ENCODE results near the gene LSM8.
"Not testable (repeated sequence)": the region's sequence is repeated elsewhere in the genome, so short reads cannot be mapped to it uniquely, and the experiment has no call there.

The LSM8 gene

DNA sequence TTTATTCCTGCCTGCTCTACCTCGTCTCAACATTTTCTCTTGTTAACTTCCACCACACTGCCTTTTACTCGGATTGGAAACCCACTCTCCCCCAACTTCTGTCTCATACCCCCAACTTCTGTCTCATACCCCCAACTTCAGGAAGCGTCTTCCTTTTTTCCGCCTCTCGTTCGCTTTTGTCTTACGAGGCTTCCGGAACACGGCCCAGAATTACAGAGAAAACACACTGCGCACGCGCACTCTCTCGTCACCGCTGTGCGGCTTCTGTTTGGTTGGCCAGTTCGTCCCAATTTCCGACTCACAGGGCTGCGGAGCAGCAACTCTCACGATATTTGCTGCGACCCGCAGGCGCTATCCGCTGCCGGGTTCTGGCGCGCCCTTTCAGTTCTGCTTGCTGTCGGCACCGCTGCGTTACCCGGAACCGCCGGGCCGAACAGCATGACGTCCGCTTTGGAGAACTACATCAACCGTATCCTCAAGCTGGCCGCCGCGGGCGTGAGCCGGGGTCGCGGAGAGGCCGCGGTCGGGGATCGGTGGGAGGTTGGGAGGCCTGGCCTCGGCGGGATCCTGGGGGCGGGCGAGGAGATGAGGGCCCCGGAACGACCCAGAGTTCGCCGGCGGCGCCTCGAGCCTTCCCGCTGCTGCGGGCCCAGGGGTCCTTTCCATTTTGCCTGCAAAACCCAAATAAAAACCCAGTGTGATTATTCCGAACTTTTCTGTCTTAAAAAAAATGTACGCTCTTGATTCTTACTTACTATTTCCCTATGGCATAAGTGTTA, at the start of gene LSM8:
Gene LSM8 (plus strand): TSS at position 379 of the 779 bp plus-strand sequence. CDS start 60 bp downstream, at position 439.
- TF ChIP-seq, protein P1, sequence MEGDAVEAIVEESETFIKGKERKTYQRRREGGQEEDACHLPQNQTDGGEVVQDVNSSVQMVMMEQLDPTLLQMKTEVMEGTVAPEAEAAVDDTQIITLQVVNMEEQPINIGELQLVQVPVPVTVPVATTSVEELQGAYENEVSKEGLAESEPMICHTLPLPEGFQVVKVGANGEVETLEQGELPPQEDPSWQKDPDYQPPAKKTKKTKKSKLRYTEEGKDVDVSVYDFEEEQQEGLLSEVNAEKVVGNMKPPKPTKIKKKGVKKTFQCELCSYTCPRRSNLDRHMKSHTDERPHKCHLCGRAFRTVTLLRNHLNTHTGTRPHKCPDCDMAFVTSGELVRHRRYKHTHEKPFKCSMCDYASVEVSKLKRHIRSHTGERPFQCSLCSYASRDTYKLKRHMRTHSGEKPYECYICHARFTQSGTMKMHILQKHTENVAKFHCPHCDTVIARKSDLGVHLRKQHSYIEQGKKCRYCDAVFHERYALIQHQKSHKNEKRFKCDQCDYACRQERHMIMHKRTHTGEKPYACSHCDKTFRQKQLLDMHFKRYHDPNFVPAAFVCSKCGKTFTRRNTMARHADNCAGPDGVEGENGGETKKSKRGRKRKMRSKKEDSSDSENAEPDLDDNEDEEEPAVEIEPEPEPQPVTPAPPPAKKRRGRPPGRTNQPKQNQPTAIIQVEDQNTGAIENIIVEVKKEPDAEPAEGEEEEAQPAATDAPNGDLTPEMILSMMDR (conservative IDR thresholded peaks at IDR 0.05; ENCODE audit: low read length), result no peak
- peak within 1 kb of the TSS; percentile 77 for H3K4me3 ChIP-seq (ENCODE audit: low read length)
- DNase-seq (ENCODE audit: low read depth), result peak; percentile 98

DNA sequence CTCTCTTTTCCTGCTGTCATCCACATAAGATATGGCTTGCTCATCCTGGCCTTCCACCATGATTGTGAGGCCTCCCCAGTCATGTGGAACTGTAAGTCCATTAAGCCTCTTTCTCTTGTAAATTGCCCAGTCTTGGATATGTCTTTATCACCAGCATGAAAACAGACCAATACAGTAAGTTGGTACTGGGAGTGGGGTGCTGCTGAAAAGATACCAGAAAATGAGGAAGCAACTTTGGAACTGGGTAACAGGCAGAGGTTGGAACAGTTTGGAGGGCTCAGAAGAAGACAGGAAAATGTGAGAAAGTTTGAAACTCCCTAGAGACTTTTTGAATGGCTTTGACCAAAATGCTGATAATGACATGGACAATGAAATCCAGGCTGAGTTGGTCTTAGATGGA, 49.5 kb upstream of the LSM8 start:
- not testable (repeated sequence) for DNase-seq (ENCODE audit: low read depth); H3K4me3 ChIP-seq (ENCODE audit: low read length)

DNA sequence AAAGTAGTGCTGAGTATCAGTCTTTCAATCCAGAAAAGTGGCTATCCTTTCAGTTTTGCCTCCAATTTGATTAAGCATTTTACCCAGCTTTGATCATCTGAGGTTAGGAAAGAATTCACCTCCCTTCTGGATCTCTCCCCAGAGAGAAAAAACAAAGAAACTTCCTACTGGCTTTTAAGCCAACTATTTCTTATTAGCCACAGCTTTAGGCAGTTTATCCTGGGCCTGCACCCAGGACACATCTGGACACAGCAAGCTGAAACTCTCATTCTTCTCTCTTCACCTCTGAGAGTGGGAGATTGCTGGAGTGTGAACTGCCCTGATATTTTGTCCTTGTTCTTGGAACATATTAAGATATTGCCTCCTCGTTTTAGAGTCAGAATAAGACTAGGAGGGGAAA, 43.5 kb upstream of the LSM8 start:
- no peak overlapping the region for H3K4me3 ChIP-seq (ENCODE audit: low read length)
- TF ChIP-seq, protein P1 (conservative IDR thresholded peaks at IDR 0.05; ENCODE audit: low read length), result no peak
- DNase-seq (ENCODE audit: low read depth), result peak; percentile 25

DNA sequence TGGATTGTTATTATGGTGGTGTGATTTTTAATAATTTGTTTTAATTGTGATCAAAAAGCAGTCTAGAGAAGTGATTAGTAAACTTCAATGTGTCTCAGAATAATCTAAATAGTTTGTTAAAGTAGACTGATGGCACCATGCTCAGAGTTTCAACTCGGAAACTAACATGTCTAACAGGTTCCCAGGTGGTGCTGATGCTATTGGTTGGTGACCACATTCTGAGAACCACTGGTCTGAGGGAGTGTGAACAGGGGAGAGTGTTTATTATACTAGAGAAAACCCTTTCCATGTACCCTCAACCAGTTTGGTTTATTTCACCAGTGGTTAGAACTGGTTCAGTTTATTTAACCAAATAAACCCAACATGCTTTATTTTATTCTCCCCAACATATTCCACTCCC, 42.0 kb upstream of the LSM8 start:
- no peak for DNase-seq (ENCODE audit: low read depth)
- TF ChIP-seq, protein P1 (conservative IDR thresholded peaks at IDR 0.05; ENCODE audit: low read length), result no peak
- H3K4me3 ChIP-seq (ENCODE audit: low read length), result no peak overlapping the region

DNA sequence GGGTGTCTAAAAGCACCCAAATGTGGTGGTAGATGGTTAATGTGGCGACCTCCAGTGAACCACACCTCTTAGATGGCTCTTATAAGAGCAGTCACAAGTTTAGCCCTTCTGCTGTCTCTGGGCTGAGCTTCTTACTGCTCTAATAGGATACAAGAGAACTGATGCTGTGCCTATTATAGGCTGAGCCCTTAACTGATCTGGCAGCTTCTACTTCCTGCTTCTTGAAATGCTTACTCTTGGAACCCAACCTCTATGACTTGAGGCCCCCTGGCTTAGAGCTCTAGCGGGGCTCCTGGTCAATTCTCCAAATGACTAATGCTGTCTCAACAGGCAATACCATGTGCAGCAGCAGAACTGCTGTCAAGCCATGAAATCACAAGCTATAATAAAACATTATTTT, 35.0 kb upstream of the LSM8 start:
- H3K4me3 ChIP-seq (ENCODE audit: low read length), result no peak overlapping the region
- TF ChIP-seq, protein P1 (conservative IDR thresholded peaks at IDR 0.05; ENCODE audit: low read length), result no peak
- peak; percentile 24 for DNase-seq (ENCODE audit: low read depth)

DNA sequence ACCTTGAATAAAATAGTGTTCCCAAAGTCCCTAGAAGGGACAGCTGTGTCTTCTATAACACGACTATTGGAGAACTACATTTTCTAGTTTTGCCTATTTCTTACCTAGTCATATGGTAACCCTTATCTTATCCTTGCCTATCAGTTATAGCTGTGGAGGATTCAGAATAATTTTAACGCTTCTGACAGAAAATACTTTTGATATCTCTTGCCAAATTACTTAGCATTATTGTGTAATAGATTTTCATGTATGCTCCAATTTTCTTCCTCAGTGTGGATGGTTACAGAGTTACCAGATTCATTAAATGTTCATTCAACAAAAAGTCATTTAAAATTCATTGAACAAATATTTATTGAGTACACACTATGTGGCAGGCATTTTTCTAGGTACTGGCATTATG, 34.6 kb upstream of the LSM8 start:
- TF ChIP-seq, protein P1 (conservative IDR thresholded peaks at IDR 0.05; ENCODE audit: low read length), result no peak
- DNase-seq (ENCODE audit: low read depth), result no peak
- no peak overlapping the region for H3K4me3 ChIP-seq (ENCODE audit: low read length)

DNA sequence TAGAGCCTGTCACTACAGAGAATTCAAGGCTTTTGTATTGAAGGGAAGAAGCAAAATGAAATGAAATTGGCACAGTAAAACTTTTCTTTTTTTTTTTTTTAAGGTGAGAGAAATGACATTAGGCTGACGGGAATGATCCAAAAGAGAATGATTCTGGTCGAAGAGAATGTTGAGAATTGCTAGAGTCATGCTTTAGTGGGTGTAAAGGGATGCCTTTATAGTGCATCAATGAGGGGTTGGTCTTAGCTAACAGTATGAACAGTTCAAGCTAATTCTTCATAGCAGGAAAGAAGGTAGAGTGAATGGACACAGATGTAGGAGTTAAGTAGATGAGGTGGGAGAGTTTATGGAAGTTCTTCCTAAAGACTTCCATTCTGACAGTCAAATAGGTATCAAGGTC, 32.3 kb upstream of the LSM8 start:
- peak; percentile 35 for DNase-seq (ENCODE audit: low read depth)
- TF ChIP-seq, protein P1 (conservative IDR thresholded peaks at IDR 0.05; ENCODE audit: low read length), result no peak
- H3K4me3 ChIP-seq (ENCODE audit: low read length), result no peak overlapping the region
